SK-N-SH (cell line): Measurements from ENCODE around the gene ZNF79.

Experiments
- CTCF ChIP-seq: fragments of 200-600 bp; sonication (generic); IDR thresholded peaks from 2 replicates; pipeline ENCODE4 v1.6.1; 2017; ENCODE audit warnings: antibody characterized with exemption, mild to moderate bottlenecking, moderate library complexity
- EP300 ChIP-seq, 2 experiments: IDR thresholded peaks; 2 replicates each; pipeline versions ENCODE4 v1.4.0 to v1.6.1; 2012; ENCODE audit warnings: borderline replicate concordance in 1 of 2, low read depth in 1 of 2, low read length in 1 of 2
- FOSL2 ChIP-seq: IDR thresholded peaks from 2 replicates; pipeline ENCODE4 v1.4.0; 2012; ENCODE audit warnings: low read depth, mild to moderate bottlenecking, moderate library complexity, borderline replicate concordance
- FOXM1 ChIP-seq: IDR thresholded peaks from 2 replicates; pipeline ENCODE4 v1.4.0; 2012; ENCODE audit warnings: low read depth, mild to moderate bottlenecking
- IRF3 ChIP-seq: fragments of 150-350 bp; IDR thresholded peaks from 2 replicates; pipeline ENCODE4 v1.6.1; 2016; ENCODE audit warnings: mild to moderate bottlenecking, low read depth, low read length
- JUND ChIP-seq: IDR thresholded peaks from 2 replicates; pipeline ENCODE4 v1.4.0; 2012
- MXI1 ChIP-seq: IDR thresholded peaks from 2 replicates; pipeline ENCODE4 v1.6.1; 2012; ENCODE audit warnings: mild to moderate bottlenecking, low read depth, low read length, improper control_type of control experiment
- NRF1 ChIP-seq: IDR thresholded peaks from 2 replicates; pipeline ENCODE4 v1.6.1; 2012; ENCODE audit warnings: low read depth, mild to moderate bottlenecking, low read length
- POLR2AphosphoS5 ChIP-seq: IDR thresholded peaks from 2 replicates; pipeline ENCODE4 v1.6.1; 2012; ENCODE audit warnings: low read depth, low read length
- RFX5 ChIP-seq: IDR thresholded peaks from 2 replicates; pipeline ENCODE4 v1.6.1; 2012; ENCODE audit warnings: mild to moderate bottlenecking, improper control_type of control experiment, low read length
- RXRA ChIP-seq: IDR thresholded peaks from 2 replicates; pipeline ENCODE4 v1.4.0; 2012; ENCODE audit warnings: low read depth, mild to moderate bottlenecking, borderline replicate concordance
- SIN3A ChIP-seq: IDR thresholded peaks from 2 replicates; pipeline ENCODE4 v1.6.1; 2012; ENCODE audit warnings: low read depth, mild to moderate bottlenecking, low read length, moderate library complexity, borderline replicate concordance
- USF1 ChIP-seq: IDR thresholded peaks from 2 replicates; pipeline ENCODE4 v1.4.0; 2012; ENCODE audit warnings: low read depth, borderline replicate concordance

GRCh38 chr9:127467621-127468020, 43.4 kb downstream of the ZNF79 start:
- no peak for TF ChIP-seq CTCF
- TF ChIP-seq POLR2AphosphoS5: no peak
- no peak for TF ChIP-seq NRF1
- no peak for TF ChIP-seq SIN3A
- TF ChIP-seq EP300 (IDR thresholded peaks at IDR 0.05; ENCODE audit: borderline replicate concordance in 1 of 2, low read depth in 1 of 2, low read length in 1 of 2): no peak
- no peak for TF ChIP-seq USF1
- TF ChIP-seq FOSL2: no peak
- no peak for TF ChIP-seq RXRA
- TF ChIP-seq MXI1: no peak
- TF ChIP-seq IRF3: no peak
- no peak for TF ChIP-seq RFX5
- TF ChIP-seq FOXM1: no peak
- no peak for TF ChIP-seq JUND
